Kidney (tissue), 22 donors: ENCODE results near the gene TMEM47. TPM values are rescaled to one million over a fixed set of nuclear protein-coding genes. Genes with fewer than 3 reads are reported as not detected.

Experiments
- DNase-seq, 5 donors: peaks; one replicate each; pipeline ENCODE4 v3.0.0-alpha.2; 2013 to 2020
- FAIRE-seq: peaks from 2 replicates; lab custom pipeline; 2012; peaks lifted over from hg19 to GRCh38; lab: Jason Lieb, UNC
- H3K27ac ChIP-seq, 2 donors: one replicate each; pipeline ENCODE4 v1.7.0; 2013; ENCODE audit warnings: low read depth in 2 of 2, low read length in 2 of 2, inconsistent platforms in 1 of 2
- H3K27me3 ChIP-seq: one replicate; pipeline ENCODE4 v1.7.1; 2013; ENCODE audit warnings: low read length, inconsistent platforms; ENCODE audit not compliant: control insufficient read depth, insufficient read depth
- H3K36me3 ChIP-seq, 3 donors: one replicate each; pipeline versions ENCODE4 v1.7.0 to v1.7.1; 2013; ENCODE audit warnings: low read length in 3 of 3, control low read depth in 1 of 3, inconsistent platforms in 1 of 3; ENCODE audit not compliant: insufficient read depth in 3 of 3, control insufficient read depth in 2 of 3
- H3K4me1 ChIP-seq, 3 donors: one replicate each; pipeline versions ENCODE4 v1.7.0 to v1.7.1; 2013; ENCODE audit warnings: low read length in 3 of 3, inconsistent platforms in 1 of 3, low read depth in 1 of 3; ENCODE audit not compliant: control insufficient read depth in 2 of 3, insufficient read depth in 2 of 3
- H3K4me3 ChIP-seq, 3 donors: one replicate each; pipeline versions ENCODE4 v1.7.0 to v1.8.1; 2013; ENCODE audit warnings: low read length in 3 of 3, control low read depth in 1 of 3, inconsistent platforms in 1 of 3
- H3K9ac ChIP-seq, 3 donors: one replicate each; pipeline versions ENCODE4 v1.7.0 to v1.7.1; 2013; ENCODE audit warnings: low read length in 3 of 3, control low read depth in 1 of 3, inconsistent platforms in 1 of 3
- H3K9me3 ChIP-seq, 3 donors: one replicate each; pipeline versions ENCODE4 v1.7.0 to v1.7.1; 2013; ENCODE audit warnings: low read length in 3 of 3, control low read depth in 1 of 3, inconsistent platforms in 1 of 3; ENCODE audit not compliant: control insufficient read depth in 2 of 3, insufficient read depth in 1 of 3
- intact Hi-C: fragments of 100-400 bp; cut with DNase I; formaldehyde crosslinking; loops from one replicate; pipeline ENCODE4 v1.11.1; 2022
- long read RNA-seq, 10 donors: library from polyadenylated mRNA in 1 of 10; unstranded in 1 of 10; transcript quantifications; one replicate each; pipeline ENCODE4 v2.0.0 and lab custom pipeline, GENCODE V29; 2021 to 2026
- polyA plus RNA-seq: library from polyadenylated mRNA; stranded (reverse); fragments of 350-450 nt; fragmentation: Illumina TruSeq; extraction: RNeasy Lipid Tissue Mini Kit (QIAGEN cat#74804); gene quantifications from one replicate; pipeline ENCODE4 v1.2.3, GENCODE V29; 2014; ENCODE audit warnings: low read depth, low replicate concordance; ENCODE audit not compliant: insufficient read depth
- total RNA-seq: library from RNA; stranded (reverse); fragmentation: NEBNext Ultra II Directional; extraction: Animal tissue kit (Norgen Biotek cat#: 25700); gene quantifications from one replicate; pipeline ENCODE4 v1.2.1, GENCODE V29; 2021
- TF ChIP-seq, protein P1 (sequence below): IDR thresholded peaks from 3 replicates; pipeline ENCODE4 v1.5.1; 2012; ENCODE audit warnings: mild to moderate bottlenecking, moderate library complexity, borderline replicate concordance; ENCODE audit not compliant: insufficient read depth; ENCODE audit errors: extremely low read depth
- donor health status: control.
- donor health status: control.
- donor health status: control.
- donor health status: control.
- donor health status: control.
- donor health status: DM: yes; HTN: yes; CAD: no.
- donor health status: Normal renal cell carcinoma (clear cell type).

TMEM47 gene
- total RNA-seq (68.9 TPM), polyA plus RNA-seq (18.1 TPM)
- long read RNA-seq, donor 1, full-length matches to known transcripts: 7 of 7 reads
- long read RNA-seq, donor 1, partial matches to known transcripts: 0 of 7 reads
- long read RNA-seq, donor 1, other reads (novel, unspliced or antisense): 0 of 7 reads
- long read RNA-seq, donor 2, full-length matches to known transcripts: 6 of 6 reads
- long read RNA-seq, donor 2, partial matches to known transcripts: 0 of 6 reads
- long read RNA-seq, donor 2, other reads (novel, unspliced or antisense): 0 of 6 reads
- long read RNA-seq, donor 3, full-length matches to known transcripts: 8 of 8 reads
- long read RNA-seq, donor 3, partial matches to known transcripts: 0 of 8 reads
- long read RNA-seq, donor 3, other reads (novel, unspliced or antisense): 0 of 8 reads
- long read RNA-seq, donor 4, full-length matches to known transcripts: 6 of 6 reads
- long read RNA-seq, donor 4, partial matches to known transcripts: 0 of 6 reads
- long read RNA-seq, donor 4, other reads (novel, unspliced or antisense): 0 of 6 reads
- long read RNA-seq, donor 5: 0 reads
- long read RNA-seq, donor 6, full-length matches to known transcripts: 1 of 1 reads
- long read RNA-seq, donor 6, partial matches to known transcripts: 0 of 1 reads
- long read RNA-seq, donor 6, other reads (novel, unspliced or antisense): 0 of 1 reads
- long read RNA-seq, donor 7, full-length matches to known transcripts: 93 of 109 reads
- long read RNA-seq, donor 7, partial matches to known transcripts: 14 of 109 reads
- long read RNA-seq, donor 7, other reads (novel, unspliced or antisense): 2 of 109 reads
- long read RNA-seq, donor 8, full-length matches to known transcripts: 7 of 7 reads
- long read RNA-seq, donor 8, partial matches to known transcripts: 0 of 7 reads
- long read RNA-seq, donor 8, other reads (novel, unspliced or antisense): 0 of 7 reads
- long read RNA-seq, donor 9, full-length matches to known transcripts: 6 of 6 reads
- long read RNA-seq, donor 9, partial matches to known transcripts: 0 of 6 reads
- long read RNA-seq, donor 9, other reads (novel, unspliced or antisense): 0 of 6 reads
- long read RNA-seq, donor 10, full-length matches to known transcripts: 4 of 4 reads
- long read RNA-seq, donor 10, partial matches to known transcripts: 0 of 4 reads
- long read RNA-seq, donor 10, other reads (novel, unspliced or antisense): 0 of 4 reads

DNA sequence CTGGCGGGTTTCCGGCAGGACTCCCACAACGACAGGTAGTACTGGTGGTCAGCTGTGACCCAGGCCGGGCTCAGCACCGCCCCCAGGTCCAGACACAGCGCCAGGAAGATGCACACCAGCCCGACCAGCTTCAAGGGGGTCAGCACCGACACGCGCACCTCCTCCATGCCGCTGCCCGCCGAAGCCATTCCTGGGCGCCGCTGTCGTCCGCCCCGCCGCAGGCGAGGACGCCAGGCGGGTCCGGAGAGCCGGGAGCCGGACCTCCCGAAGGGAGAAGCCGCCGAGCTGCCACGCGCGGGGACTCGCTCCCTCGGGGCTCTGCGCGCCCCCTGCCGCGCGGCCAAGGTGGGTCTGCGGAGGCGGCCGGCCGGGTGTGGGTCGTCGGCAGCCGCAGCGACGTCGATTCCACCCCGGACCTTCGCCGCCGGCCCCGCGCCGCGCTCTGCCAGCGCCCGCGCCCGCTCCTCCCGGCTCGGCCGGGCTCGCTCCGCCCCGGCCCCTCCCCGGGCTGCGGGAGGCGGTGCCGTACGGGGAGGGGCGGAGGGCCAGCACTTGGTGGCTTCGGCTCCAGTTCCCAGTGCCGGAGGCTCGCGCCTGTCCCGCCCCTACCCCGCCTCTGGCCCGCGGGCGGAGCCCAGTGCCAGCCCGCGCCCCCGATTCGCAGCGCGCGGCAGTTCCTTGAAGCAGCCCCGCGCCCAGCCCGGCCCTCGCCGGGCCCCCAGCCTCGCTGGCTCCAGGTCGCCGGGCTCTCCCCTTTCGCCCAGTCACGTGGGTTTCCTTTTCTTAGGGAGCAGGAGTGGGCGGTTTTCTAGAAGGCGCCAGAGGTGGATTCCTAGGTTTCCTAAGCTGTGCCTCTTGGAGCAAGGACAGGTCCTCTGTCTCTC, at the start of gene TMEM47:
Gene TMEM47 (minus strand): TSS at position 444 of the 884 bp plus-strand sequence. CDS start 256 bp downstream, at position 188.
- H3K27ac ChIP-seq: peak within 1 kb of the TSS; percentile 65 to 77

DNA sequence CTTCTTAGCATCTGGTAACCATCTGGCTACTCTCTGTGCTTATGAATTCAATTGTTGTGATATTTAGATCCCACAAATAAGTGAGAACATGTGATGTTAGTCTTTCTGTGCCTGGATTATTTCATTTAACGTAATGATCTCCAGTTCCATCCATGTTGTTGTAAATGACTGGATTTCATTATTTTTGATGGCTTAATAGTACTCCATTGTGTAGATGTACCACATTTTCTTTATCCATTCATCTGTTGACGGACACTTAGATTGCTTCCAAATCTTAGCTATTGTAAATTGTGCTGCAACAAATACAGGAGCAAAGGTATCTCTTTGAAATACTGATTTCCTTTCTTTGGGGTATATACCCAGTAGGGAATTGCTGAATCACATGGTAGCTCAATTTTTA, 30.0 kb upstream of the TMEM47 start:
- H3K9me3 ChIP-seq: no peaks in the 10 kb centered on the region
- H3K36me3 ChIP-seq: no peaks in the 10 kb centered on the region
- DNase-seq (no peak), FAIRE-seq (no peak)
- H3K27ac ChIP-seq: no peak overlapping the region
- TF ChIP-seq, protein P1, sequence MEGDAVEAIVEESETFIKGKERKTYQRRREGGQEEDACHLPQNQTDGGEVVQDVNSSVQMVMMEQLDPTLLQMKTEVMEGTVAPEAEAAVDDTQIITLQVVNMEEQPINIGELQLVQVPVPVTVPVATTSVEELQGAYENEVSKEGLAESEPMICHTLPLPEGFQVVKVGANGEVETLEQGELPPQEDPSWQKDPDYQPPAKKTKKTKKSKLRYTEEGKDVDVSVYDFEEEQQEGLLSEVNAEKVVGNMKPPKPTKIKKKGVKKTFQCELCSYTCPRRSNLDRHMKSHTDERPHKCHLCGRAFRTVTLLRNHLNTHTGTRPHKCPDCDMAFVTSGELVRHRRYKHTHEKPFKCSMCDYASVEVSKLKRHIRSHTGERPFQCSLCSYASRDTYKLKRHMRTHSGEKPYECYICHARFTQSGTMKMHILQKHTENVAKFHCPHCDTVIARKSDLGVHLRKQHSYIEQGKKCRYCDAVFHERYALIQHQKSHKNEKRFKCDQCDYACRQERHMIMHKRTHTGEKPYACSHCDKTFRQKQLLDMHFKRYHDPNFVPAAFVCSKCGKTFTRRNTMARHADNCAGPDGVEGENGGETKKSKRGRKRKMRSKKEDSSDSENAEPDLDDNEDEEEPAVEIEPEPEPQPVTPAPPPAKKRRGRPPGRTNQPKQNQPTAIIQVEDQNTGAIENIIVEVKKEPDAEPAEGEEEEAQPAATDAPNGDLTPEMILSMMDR: no peak
- H3K27me3 ChIP-seq: no peaks in the 10 kb centered on the region
- H3K9ac ChIP-seq: no peak overlapping the region
- no peak overlapping the region for H3K4me3 ChIP-seq
- H3K4me1 ChIP-seq: no peaks in the 10 kb centered on the region
- intact Hi-C loops: no loop called here

More for the DNA sequence above, at the start of gene TMEM47:
- H3K36me3 ChIP-seq: no peaks in the 10 kb centered on the region
- H3K9me3 ChIP-seq: no peaks in the 10 kb centered on the region
- intact Hi-C loops: no loop called here
- DNase-seq (peak; percentile 71 to 93 (median 82)), FAIRE-seq (no peak)
- no peaks in the 10 kb centered on the region for H3K4me1 ChIP-seq
- TF ChIP-seq, protein P1: no peak
- H3K4me3 ChIP-seq: peak within 1 kb of the TSS; percentile 71 to 83 (median 74)
- H3K9ac ChIP-seq: peak within 1 kb of the TSS; percentile 54 to 75 (median 67)
- peaks cover 2% of the 10 kb centered on the region for H3K27me3 ChIP-seq

DNA sequence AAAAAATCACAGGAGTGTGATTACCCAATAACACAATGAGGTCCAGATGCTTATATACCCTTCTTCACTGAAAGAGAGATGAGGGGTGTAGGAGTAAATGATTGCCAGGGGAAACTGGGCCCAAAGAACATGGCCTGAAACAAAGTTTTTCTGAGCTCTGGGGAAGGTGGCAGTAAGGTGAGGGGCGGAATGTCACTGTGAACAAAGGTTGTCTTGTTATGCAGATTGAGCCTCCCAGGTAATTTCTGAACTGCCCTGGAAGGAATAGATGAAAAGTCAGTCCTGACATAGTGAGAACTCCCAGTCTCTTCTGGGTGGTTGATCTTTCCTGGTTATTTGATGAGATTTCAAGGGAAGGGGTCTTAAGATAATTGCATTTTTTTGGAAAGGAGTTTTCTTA, 2.5 kb upstream of the TMEM47 start:
- Histone ChIP-seq H3K27me3 (peaks cover 2% of the 10 kb centered on the region), H3K36me3 (no peaks in the 10 kb centered on the region), H3K4me1 (no peaks in the 10 kb centered on the region), H3K27ac (no peak overlapping the region), H3K4me3 (no peak overlapping the region), H3K9ac (no peak overlapping the region), H3K9me3 (no peaks in the 10 kb centered on the region)
- FAIRE-seq (no peak), DNase-seq (no peak)
- intact Hi-C loops: no loop called here
- TF ChIP-seq, protein P1: no peak
